Astrocyte (in vitro differentiated cells and primary cell): ENCODE results near the gene SQSTM1. TPM values are rescaled to one million over a fixed set of nuclear protein-coding genes. Genes with fewer than 3 reads are reported as not detected.

ENCODE experiments used
- DNase-seq: peaks from one replicate; pipeline ENCODE4 v3.0.0-alpha.2; 2010; ENCODE audit warnings: low read depth
- FAIRE-seq: peaks from 2 replicates; lab custom pipeline; 2011; peaks lifted over from hg19 to GRCh38; lab: Jason Lieb, UNC
- H2AFZ ChIP-seq: 2 replicates; pipeline ENCODE4 v1.6.0; 2012; ENCODE audit warnings: low read depth, low read length, inconsistent platforms
- H3K27ac ChIP-seq: 2 replicates; pipeline ENCODE4 v1.5.1; 2011; ENCODE audit warnings: low read depth, low read length, inconsistent platforms
- H3K27me3 ChIP-seq: 2 replicates; pipeline ENCODE4 v1.6.0; 2011; ENCODE audit warnings: low read length, inconsistent platforms; ENCODE audit not compliant: insufficient read depth
- H3K36me3 ChIP-seq: 2 replicates; pipeline ENCODE4 v1.5.1; 2011; ENCODE audit warnings: low read length, inconsistent platforms; ENCODE audit not compliant: insufficient read depth
- H3K4me1 ChIP-seq: 2 replicates; pipeline ENCODE4 v1.5.1; 2011; ENCODE audit warnings: low read length, inconsistent platforms; ENCODE audit not compliant: insufficient read depth
- H3K4me2 ChIP-seq: 2 replicates; pipeline ENCODE4 v1.6.0; 2012; ENCODE audit warnings: low read length, inconsistent platforms
- H3K4me3 ChIP-seq: 2 replicates; pipeline ENCODE4 v1.5.1; 2011; ENCODE audit warnings: low read depth, mild to moderate bottlenecking, low read length, inconsistent platforms; ENCODE audit not compliant: insufficient read depth
- H3K79me2 ChIP-seq: 2 replicates; pipeline ENCODE4 v1.6.0; 2012; ENCODE audit warnings: mild to moderate bottlenecking, low read length, inconsistent platforms; ENCODE audit not compliant: insufficient read depth
- H3K9ac ChIP-seq: 2 replicates; pipeline ENCODE4 v1.6.0; 2012; ENCODE audit warnings: mild to moderate bottlenecking, low read length, inconsistent platforms
- H3K9me3 ChIP-seq: 2 replicates; pipeline ENCODE4 v1.5.1; 2012; ENCODE audit warnings: low read depth, mild to moderate bottlenecking, low read length, inconsistent platforms; ENCODE audit not compliant: insufficient read depth
- H4K20me1 ChIP-seq: 2 replicates; pipeline ENCODE4 v1.6.0; 2012; ENCODE audit warnings: low read length, inconsistent platforms; ENCODE audit not compliant: insufficient read depth
- H3K27ac Mint-ChIP-seq: one replicate; pipeline ENCODE4 v1.8.0; 2021; ENCODE audit warnings: mild to moderate bottlenecking, mixed read lengths; ENCODE audit not compliant: unreplicated experiment
- H3K27me3 Mint-ChIP-seq: one replicate; pipeline ENCODE4 v1.8.0; 2021; ENCODE audit warnings: low read depth, mixed read lengths; ENCODE audit not compliant: unreplicated experiment
- H3K36me3 Mint-ChIP-seq: one replicate; pipeline ENCODE4 v1.8.0; 2021; ENCODE audit warnings: low read depth, mixed read lengths; ENCODE audit not compliant: unreplicated experiment
- H3K4me1 Mint-ChIP-seq: one replicate; pipeline ENCODE4 v1.8.0; 2021; ENCODE audit warnings: low read depth, mixed read lengths; ENCODE audit not compliant: unreplicated experiment
- H3K4me3 Mint-ChIP-seq: one replicate; pipeline ENCODE4 v1.8.0; 2021; ENCODE audit warnings: mild to moderate bottlenecking, moderate library complexity, mixed read lengths; ENCODE audit not compliant: unreplicated experiment
- H3K9me3 Mint-ChIP-seq: one replicate; pipeline ENCODE4 v1.8.0; 2021; ENCODE audit warnings: mild to moderate bottlenecking, mixed read lengths; ENCODE audit not compliant: unreplicated experiment
- CTCF ChIP-seq: IDR thresholded peaks from 2 replicates; pipeline ENCODE4 v1.5.1; 2011; ENCODE audit warnings: low read depth, mild to moderate bottlenecking, inconsistent platforms, low read length, moderate library complexity; ENCODE audit not compliant: insufficient read depth
- EZH2 ChIP-seq: IDR thresholded peaks from 2 replicates; pipeline ENCODE4 v1.6.1; 2012; ENCODE audit warnings: mild to moderate bottlenecking, low read length, inconsistent platforms; ENCODE audit not compliant: insufficient read depth
- total RNA-seq: library from RNA; stranded (reverse); gene quantifications from 2 replicates; pipeline ENCODE4 v1.2.1, GENCODE V29; 2021

The SQSTM1 gene
- total RNA-seq, 1 donor from 2014 or later: 262 TPM

GRCh38 chr5:179864686-179865085, 44.0 kb downstream of the SQSTM1 start:
- no peak for FAIRE-seq
- H3K27me3 ChIP-seq: no peaks in the 10 kb centered on the region
- Mint-ChIP-seq H3K4me3 (no peak overlapping the region), H3K36me3 (peaks cover 32% of the 10 kb centered on the region), H3K9me3 (peaks cover 10% of the 10 kb centered on the region), H3K27me3 (no peaks in the 10 kb centered on the region), H3K4me1 (peaks cover 4% of the 10 kb centered on the region), H3K27ac (no peak overlapping the region)
- no peaks in the 10 kb centered on the region for H3K79me2 ChIP-seq
- H3K9ac ChIP-seq: no peak overlapping the region
- H3K27ac ChIP-seq: no peak overlapping the region
- H4K20me1 ChIP-seq: no peaks in the 10 kb centered on the region
- no peak overlapping the region for H3K4me2 ChIP-seq
- H3K4me1 ChIP-seq: no peaks in the 10 kb centered on the region
- peaks cover 10% of the 10 kb centered on the region for H3K9me3 ChIP-seq
- DNase-seq: no peak
- no peak overlapping the region for H3K4me3 ChIP-seq
- TF ChIP-seq CTCF: no peak
- no peak for TF ChIP-seq EZH2
- H2AFZ ChIP-seq: no peak overlapping the region
- peaks cover 9% of the 10 kb centered on the region for H3K36me3 ChIP-seq

DNA sequence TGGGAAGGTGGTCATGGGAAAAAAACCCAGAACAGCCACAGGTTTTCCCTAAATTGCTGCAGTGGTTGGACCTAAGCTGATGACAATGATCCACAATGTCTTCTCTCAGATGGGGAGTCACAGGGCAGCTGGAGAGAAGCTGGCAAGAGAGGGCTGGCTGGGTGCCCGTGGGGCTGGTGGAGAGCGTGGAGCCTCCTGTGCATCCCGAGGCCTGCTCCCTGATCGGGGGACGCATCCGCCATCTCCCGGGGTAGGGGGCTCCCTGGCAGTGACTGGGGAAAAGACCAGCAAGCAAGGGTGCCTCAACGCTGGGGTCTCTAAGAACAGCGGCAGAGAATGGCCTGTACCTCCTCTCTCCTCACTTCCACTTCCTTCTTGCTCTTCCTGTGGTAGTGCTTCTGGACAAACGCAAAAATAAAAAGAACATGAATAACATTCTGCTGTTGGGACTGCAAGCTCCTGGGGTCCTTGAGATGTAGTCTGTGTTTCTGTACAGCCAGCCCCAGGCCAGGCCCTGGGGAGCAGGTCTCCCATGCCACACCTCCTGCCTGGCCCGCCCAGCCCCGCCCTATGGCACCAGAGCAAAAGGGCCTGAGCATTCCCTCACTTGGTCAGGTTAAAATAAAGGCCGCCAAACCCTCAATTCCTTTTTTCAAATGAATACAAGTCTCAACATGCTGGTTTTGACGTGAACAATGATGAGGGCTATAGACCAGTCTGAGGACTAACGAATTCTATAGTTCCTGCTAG, 45.0 kb downstream of the SQSTM1 start:
- Histone ChIP-seq H3K4me2 (no peak overlapping the region), H3K9me3 (peaks cover 10% of the 10 kb centered on the region), H3K4me3 (no peak overlapping the region), H4K20me1 (no peaks in the 10 kb centered on the region), H3K79me2 (no peaks in the 10 kb centered on the region), H3K4me1 (no peaks in the 10 kb centered on the region), H3K27me3 (no peaks in the 10 kb centered on the region), H2AFZ (no peak overlapping the region), H3K36me3 (peaks cover 9% of the 10 kb centered on the region), H3K27ac (no peak overlapping the region), H3K9ac (no peak overlapping the region)
- no peaks in the 10 kb centered on the region for H3K27me3 Mint-ChIP-seq
- DNase-seq (no peak), FAIRE-seq (no peak)
- no peak for TF ChIP-seq EZH2
- TF ChIP-seq CTCF: no peak
- H3K9me3 Mint-ChIP-seq: peaks cover 10% of the 10 kb centered on the region
- no peaks in the 10 kb centered on the region for H3K4me1 Mint-ChIP-seq
- H3K4me3 Mint-ChIP-seq: no peak overlapping the region
- H3K27ac Mint-ChIP-seq: no peak overlapping the region
- peaks cover 34% of the 10 kb centered on the region for H3K36me3 Mint-ChIP-seq
